Retinal pigment epithelial cell (primary cell): ENCODE data around the gene PNLIPRP2.

Experiments
- DNase-seq: peaks from one replicate; pipeline ENCODE4 v3.0.0-alpha.2; 2010; ENCODE audit warnings: low read depth
- H3K4me3 ChIP-seq: 2 replicates; pipeline ENCODE4 v1.5.1; 2011; ENCODE audit warnings: mild to moderate bottlenecking, low read length, control low read depth, moderate library complexity
- CTCF ChIP-seq: conservative IDR thresholded peaks from 2 replicates; pipeline ENCODE4 v1.5.1; 2011; ENCODE audit warnings: low read depth, low read length, control low read depth, inconsistent platforms

The PNLIPRP2 gene

GRCh38 chr10:116627386-116627933 lies 6.7 kb downstream of the PNLIPRP2 start:
- no peak for DNase-seq
- H3K4me3 ChIP-seq = no peak overlapping the region
- TF ChIP-seq CTCF = peak; percentile 32

GRCh38 chr10:116629340-116629739 lies 8.6 kb downstream of the PNLIPRP2 start:
- no peak for TF ChIP-seq CTCF
- H3K4me3 ChIP-seq = no peak overlapping the region
- DNase-seq = no peak

- no peak for DNase-seq
- no peak for TF ChIP-seq CTCF
- H3K4me3 ChIP-seq = no peak overlapping the region
Observed at GRCh38 chr10:116630020-116630419, 9.3 kb downstream of the PNLIPRP2 start.

GRCh38 chr10:116631871-116632295 lies 11.1 kb downstream of the PNLIPRP2 start:
- no peak for TF ChIP-seq CTCF
- DNase-seq = no peak
- no peak overlapping the region for H3K4me3 ChIP-seq

GRCh38 chr10:116632596-116633215 lies 12.0 kb downstream of the PNLIPRP2 start:
- H3K4me3 ChIP-seq = no peak overlapping the region
- no peak for TF ChIP-seq CTCF
- no peak for DNase-seq

GRCh38 chr10:116633216-116633600 lies 12.5 kb downstream of the PNLIPRP2 start:
- no peak for TF ChIP-seq CTCF
- no peak overlapping the region for H3K4me3 ChIP-seq
- no peak for DNase-seq
